CD8-positive, alpha-beta memory T cell (primary cell): Measurements from ENCODE around the gene SESTD1. TPM values are rescaled to one million over a fixed set of nuclear protein-coding genes. Genes with fewer than 3 reads are reported as not detected.

Experiments
- CTCF ChIA-PET: fragments of 350-600 bp; sonication (Branson Sonifier 250); formaldehyde crosslinking; loops from one replicate; lab custom pipeline; 2021; ENCODE audit warnings: antibody characterized with exemption; lab: Charles Lee
- POLR2A ChIA-PET: fragments of 350-600 bp; sonication (Branson Sonifier 250); formaldehyde crosslinking; loops from one replicate; lab custom pipeline; 2021; ENCODE audit warnings: antibody characterized with exemption; lab: Charles Lee
- DNase-seq, 5 donors: peaks; one replicate each; pipeline versions ENCODE4 v3.0.0 to v3.0.0-alpha.2; 2020 to 2022; ENCODE audit warnings: mixed read lengths in 1 of 5
- H3K27ac ChIP-seq: one replicate; pipeline ENCODE4 v1.7.0; 2013; ENCODE audit warnings: low read depth, mild to moderate bottlenecking, low read length, moderate library complexity
- H3K27me3 ChIP-seq: 2 replicates; pipeline ENCODE4 v1.7.0; 2013; ENCODE audit warnings: low read length, mild to moderate bottlenecking; ENCODE audit not compliant: insufficient read depth, poor library complexity, severe bottlenecking
- H3K36me3 ChIP-seq: 2 replicates; pipeline ENCODE4 v1.7.0; 2013; ENCODE audit warnings: mild to moderate bottlenecking, low read length, moderate library complexity; ENCODE audit not compliant: insufficient read depth
- H3K4me1 ChIP-seq: 2 replicates; pipeline ENCODE4 v1.7.0; 2013; ENCODE audit warnings: mild to moderate bottlenecking, low read length, moderate library complexity; ENCODE audit not compliant: insufficient read depth
- H3K4me3 ChIP-seq: 2 replicates; pipeline ENCODE4 v1.7.0; 2013; ENCODE audit warnings: mild to moderate bottlenecking, low read length
- H3K9me3 ChIP-seq: 2 replicates; pipeline ENCODE4 v1.7.0; 2013; ENCODE audit warnings: mild to moderate bottlenecking, low read length
- H3K27ac Mint-ChIP-seq, 8 donors: one replicate each; pipeline ENCODE4 v1.8.0; 2020 to 2021; ENCODE audit warnings: mixed read lengths in 8 of 8, mild to moderate bottlenecking in 6 of 8, inconsistent platforms in 3 of 8, moderate library complexity in 3 of 8
- H3K27me3 Mint-ChIP-seq, 2 donors: one replicate each; pipeline ENCODE4 v1.8.0; 2020 to 2021; ENCODE audit warnings: mixed read lengths in 2 of 2, mild to moderate bottlenecking in 1 of 2, moderate library complexity in 1 of 2
- H3K36me3 Mint-ChIP-seq, 3 donors: one replicate each; pipeline ENCODE4 v1.8.0; 2020 to 2021; ENCODE audit warnings: mixed read lengths in 3 of 3, inconsistent platforms in 1 of 3, mild to moderate bottlenecking in 1 of 3
- H3K4me1 Mint-ChIP-seq, 3 donors: one replicate each; pipeline ENCODE4 v1.8.0; 2020 to 2021; ENCODE audit warnings: mixed read lengths in 3 of 3, inconsistent platforms in 1 of 3, mild to moderate bottlenecking in 1 of 3
- H3K4me3 Mint-ChIP-seq, 7 donors: one replicate each; pipeline ENCODE4 v1.8.0; 2020 to 2021; ENCODE audit warnings: mixed read lengths in 7 of 7, mild to moderate bottlenecking in 6 of 7, moderate library complexity in 4 of 7, inconsistent platforms in 2 of 7
- H3K9me3 Mint-ChIP-seq, 5 donors: one replicate each; pipeline ENCODE4 v1.8.0; 2020 to 2022; ENCODE audit warnings: mixed read lengths in 5 of 5, mild to moderate bottlenecking in 3 of 5, moderate library complexity in 2 of 5, inconsistent platforms in 1 of 5
- polyA plus RNA-seq: library from polyadenylated mRNA; unstranded; fragments of 300-500 nt; fragmentation: Illumina TruSeq; gene quantifications from one replicate; pipeline ENCODE4 v1.2.3, GENCODE V29; 2021
- total RNA-seq, 2 experiments: library from RNA; stranded (reverse); gene quantifications; one replicate each; pipeline ENCODE4 v1.2.3, GENCODE V29; 2021

Gene SESTD1
- total and polyA plus RNA-seq, 3 experiments from 2014 or later: 1.6 to 3.7 (median 2.2) TPM

GRCh38 chr2:179130560-179130959, 134.1 kb downstream of the SESTD1 start:
- H3K36me3 ChIP-seq: no peaks in the 10 kb centered on the region
- H3K4me1 ChIP-seq: no peaks in the 10 kb centered on the region
- H3K9me3 ChIP-seq: no peaks in the 10 kb centered on the region
- Mint-ChIP-seq H3K4me3 (no peak overlapping the region), H3K27me3 (no peaks in the 10 kb centered on the region), H3K27ac (no peak overlapping the region), H3K9me3 (no peaks in the 10 kb centered on the region), H3K36me3 (no peaks in the 10 kb centered on the region), H3K4me1 (no peaks in the 10 kb centered on the region)
- POLR2A ChIA-PET: no interaction called here
- DNase-seq: no peak
- no peak overlapping the region for H3K4me3 ChIP-seq
- no peak overlapping the region for H3K27ac ChIP-seq
- CTCF ChIA-PET: interaction anchor here (1.4 to 1.8 kb wide), 3 partner anchors 215 to 240 kb away, joined by 6 to 13 read pairs (median 6); no protein-coding TSS in a partner anchor
- H3K27me3 ChIP-seq: no peaks in the 10 kb centered on the region

DNA sequence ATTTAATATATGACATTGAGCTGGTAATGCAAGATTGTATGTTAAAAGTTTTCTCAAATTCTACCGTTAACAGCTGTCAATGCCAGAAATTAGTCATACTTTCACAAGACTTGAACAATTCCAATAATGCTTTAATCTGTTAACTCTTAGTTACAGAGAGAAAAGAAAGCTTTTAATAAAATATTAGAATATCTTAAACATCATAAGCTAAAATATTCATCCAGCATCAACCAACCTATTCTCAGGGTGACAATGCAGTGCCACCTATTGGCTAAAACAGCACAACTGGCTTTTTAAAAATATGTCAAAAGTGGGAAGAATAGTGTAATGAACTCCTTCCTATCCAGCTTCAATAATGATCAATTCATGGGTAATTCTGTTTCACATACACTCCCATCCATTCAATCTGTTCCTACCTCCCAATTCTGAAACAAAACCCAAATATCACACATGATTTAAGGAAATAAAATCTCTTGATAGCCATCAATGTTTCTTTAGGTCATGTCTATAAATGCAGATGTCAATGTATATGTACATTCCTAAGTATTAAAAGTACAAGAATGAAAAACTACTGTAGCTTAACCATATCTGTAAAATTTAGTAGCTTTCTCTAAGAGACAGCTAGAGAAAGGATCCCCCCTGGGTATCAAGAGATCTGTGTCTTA, 134.9 kb downstream of the SESTD1 start:
- no peaks in the 10 kb centered on the region for H3K36me3 Mint-ChIP-seq
- no peaks in the 10 kb centered on the region for H3K9me3 Mint-ChIP-seq
- Histone ChIP-seq H3K27ac (no peak overlapping the region), H3K9me3 (no peaks in the 10 kb centered on the region), H3K4me3 (no peak overlapping the region), H3K4me1 (no peaks in the 10 kb centered on the region), H3K27me3 (no peaks in the 10 kb centered on the region), H3K36me3 (no peaks in the 10 kb centered on the region)
- CTCF ChIA-PET: interaction anchor here (0.6 to 1.8 kb wide), 7 partner anchors 12 to 430 kb away, joined by 3 to 13 read pairs (median 6); no protein-coding TSS in a partner anchor
- peak in 2 of 5 donors; percentile 7 to 22 for DNase-seq
- POLR2A ChIA-PET: no interaction called here
- no peaks in the 10 kb centered on the region for H3K27me3 Mint-ChIP-seq
- H3K4me3 Mint-ChIP-seq: no peak overlapping the region
- H3K27ac Mint-ChIP-seq: no peak overlapping the region
- H3K4me1 Mint-ChIP-seq: no peaks in the 10 kb centered on the region

GRCh38 chr2:179125404-179125803, 139.2 kb downstream of the SESTD1 start:
- Histone ChIP-seq H3K9me3 (no peaks in the 10 kb centered on the region), H3K36me3 (no peaks in the 10 kb centered on the region), H3K27ac (no peak overlapping the region), H3K4me1 (no peaks in the 10 kb centered on the region), H3K27me3 (no peaks in the 10 kb centered on the region), H3K4me3 (no peak overlapping the region)
- H3K27me3 Mint-ChIP-seq: no peaks in the 10 kb centered on the region
- no peak overlapping the region for H3K27ac Mint-ChIP-seq
- no peak for DNase-seq
- peaks cover 0 to 1% (median 0%) of the 10 kb centered on the region in 5 donors for H3K9me3 Mint-ChIP-seq
- no peaks in the 10 kb centered on the region for H3K36me3 Mint-ChIP-seq
- peaks cover 0 to 5% (median 0%) of the 10 kb centered on the region in 3 donors for H3K4me1 Mint-ChIP-seq
- H3K4me3 Mint-ChIP-seq: no peak overlapping the region
- ChIA-PET POLR2A (no interaction called here), CTCF (no interaction called here)

- POLR2A ChIA-PET: no interaction called here
Observed at GRCh38 chr2:179124282-179124681, 140.3 kb downstream of the SESTD1 start.

GRCh38 chr2:179123272-179123662, 141.4 kb downstream of the SESTD1 start:
- no peaks in the 10 kb centered on the region for H3K27me3 Mint-ChIP-seq
- POLR2A ChIA-PET: no interaction called here
- H3K4me3 ChIP-seq: no peak overlapping the region
- DNase-seq: no peak
- peaks cover 0 to 1% (median 0%) of the 10 kb centered on the region in 5 donors for H3K9me3 Mint-ChIP-seq
- CTCF ChIA-PET: no interaction called here
- no peaks in the 10 kb centered on the region for H3K36me3 ChIP-seq
- no peak overlapping the region for H3K4me3 Mint-ChIP-seq
- H3K27ac Mint-ChIP-seq: no peak overlapping the region
- no peaks in the 10 kb centered on the region for H3K4me1 ChIP-seq
- peaks cover 0 to 5% (median 0%) of the 10 kb centered on the region in 3 donors for H3K4me1 Mint-ChIP-seq
- H3K9me3 ChIP-seq: no peaks in the 10 kb centered on the region
- no peak overlapping the region for H3K27ac ChIP-seq
- no peaks in the 10 kb centered on the region for H3K27me3 ChIP-seq
- H3K36me3 Mint-ChIP-seq: no peaks in the 10 kb centered on the region

More at GRCh38 chr2:179124282-179124681, 140.3 kb downstream of the SESTD1 start:
- H3K9me3 Mint-ChIP-seq: peaks cover 0 to 1% (median 0%) of the 10 kb centered on the region in 5 donors
- no peak for DNase-seq
- peaks cover 0 to 5% (median 0%) of the 10 kb centered on the region in 3 donors for H3K4me1 Mint-ChIP-seq
- Histone ChIP-seq H3K27me3 (no peaks in the 10 kb centered on the region), H3K9me3 (no peaks in the 10 kb centered on the region), H3K27ac (no peak overlapping the region), H3K4me3 (no peak overlapping the region), H3K4me1 (no peaks in the 10 kb centered on the region), H3K36me3 (no peaks in the 10 kb centered on the region)
- no peaks in the 10 kb centered on the region for H3K36me3 Mint-ChIP-seq
- no peak overlapping the region for H3K4me3 Mint-ChIP-seq
- CTCF ChIA-PET: no interaction called here
- no peak overlapping the region for H3K27ac Mint-ChIP-seq
- no peaks in the 10 kb centered on the region for H3K27me3 Mint-ChIP-seq

GRCh38 chr2:179107737-179108136, 156.9 kb downstream of the SESTD1 start:
- Histone ChIP-seq H3K36me3 (no peaks in the 10 kb centered on the region), H3K4me1 (peaks cover 16% of the 10 kb centered on the region), H3K9me3 (no peaks in the 10 kb centered on the region), H3K4me3 (no peak overlapping the region), H3K27me3 (no peaks in the 10 kb centered on the region), H3K27ac (no peak overlapping the region)
- Mint-ChIP-seq H3K27ac (no peak overlapping the region), H3K4me1 (peaks cover 14 to 20% (median 18%) of the 10 kb centered on the region in 3 donors), H3K27me3 (no peaks in the 10 kb centered on the region), H3K9me3 (no peaks in the 10 kb centered on the region), H3K4me3 (no peak overlapping the region), H3K36me3 (peaks cover 0 to 1% (median 0%) of the 10 kb centered on the region in 3 donors)
- DNase-seq: no peak
- ChIA-PET CTCF (no interaction called here), POLR2A (no interaction called here)

DNA sequence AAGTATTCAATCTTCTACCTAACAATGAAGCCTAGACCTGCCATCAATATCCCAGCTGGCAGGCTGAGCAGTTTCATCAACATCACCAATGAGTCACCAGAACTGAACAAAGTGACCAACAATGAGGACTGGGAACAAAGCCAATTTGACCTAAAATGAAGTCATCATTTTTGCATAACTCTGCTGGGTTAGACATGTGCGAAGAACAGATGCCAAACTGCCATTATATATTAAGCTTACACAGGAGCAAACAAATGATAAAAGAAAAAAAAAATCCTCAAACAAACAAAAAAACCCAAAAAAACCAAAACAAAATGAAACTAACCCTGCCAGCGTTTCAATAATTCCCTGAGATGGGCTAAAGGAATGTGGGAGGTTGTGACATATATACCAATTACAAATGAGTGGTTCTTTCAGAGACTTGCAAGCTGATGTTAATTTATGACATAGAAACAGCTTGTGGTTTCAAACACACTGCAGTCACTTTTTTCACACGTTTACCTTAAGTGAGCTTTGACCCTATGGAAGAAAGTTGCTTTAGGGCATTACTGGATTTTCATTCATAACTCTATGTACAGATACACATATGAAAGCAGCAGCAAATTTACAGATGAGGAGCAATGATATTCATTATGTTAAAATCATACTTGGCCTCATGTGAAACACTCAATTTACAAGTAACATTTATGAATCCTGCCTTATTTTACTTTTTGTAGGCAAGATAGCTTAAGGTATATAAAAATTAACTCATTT, 157.8 kb downstream of the SESTD1 start:
- DNase-seq: no peak
- Mint-ChIP-seq H3K27ac (peak overlapping the region in 1 of 8 donors; percentile 8), H3K36me3 (peaks cover 0 to 1% (median 0%) of the 10 kb centered on the region in 3 donors), H3K4me3 (peak overlapping the region in 1 of 7 donors; percentile 16), H3K4me1 (peaks cover 14 to 20% (median 18%) of the 10 kb centered on the region in 3 donors), H3K9me3 (no peaks in the 10 kb centered on the region), H3K27me3 (no peaks in the 10 kb centered on the region)
- no peaks in the 10 kb centered on the region for H3K27me3 ChIP-seq
- no peak overlapping the region for H3K4me3 ChIP-seq
- no peaks in the 10 kb centered on the region for H3K36me3 ChIP-seq
- CTCF ChIA-PET: no interaction called here
- H3K4me1 ChIP-seq: peaks cover 16% of the 10 kb centered on the region
- POLR2A ChIA-PET: no interaction called here
- H3K27ac ChIP-seq: no peak overlapping the region
- no peaks in the 10 kb centered on the region for H3K9me3 ChIP-seq

DNA sequence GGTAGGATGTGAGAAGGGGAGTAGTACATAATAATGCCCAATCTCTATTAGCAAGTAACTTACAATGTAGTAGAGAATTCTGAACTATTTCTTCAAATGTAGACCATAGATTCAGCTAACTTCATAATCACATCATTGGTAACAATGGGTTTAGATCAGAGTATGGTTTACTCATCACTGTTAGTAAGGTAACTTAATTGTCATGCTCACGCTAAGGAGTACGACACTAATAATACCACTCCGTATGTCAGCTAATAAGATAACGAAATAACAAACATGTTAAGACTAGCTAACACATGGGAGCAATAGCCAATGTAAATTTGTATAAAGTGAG, 158.3 kb downstream of the SESTD1 start:
- ChIA-PET POLR2A (no interaction called here), CTCF (no interaction called here)
- Histone ChIP-seq H3K27ac (no peak overlapping the region), H3K9me3 (no peaks in the 10 kb centered on the region), H3K36me3 (no peaks in the 10 kb centered on the region), H3K4me1 (peaks cover 16% of the 10 kb centered on the region), H3K4me3 (no peak overlapping the region), H3K27me3 (no peaks in the 10 kb centered on the region)
- DNase-seq: no peak
- Mint-ChIP-seq H3K4me3 (no peak overlapping the region), H3K36me3 (peaks cover 0 to 1% (median 0%) of the 10 kb centered on the region in 3 donors), H3K9me3 (no peaks in the 10 kb centered on the region), H3K27me3 (no peaks in the 10 kb centered on the region), H3K4me1 (peaks cover 14 to 20% (median 18%) of the 10 kb centered on the region in 3 donors), H3K27ac (no peak overlapping the region)
